Stimulated activated CD8-positive, alpha-beta memory T cell treated with anti-CD3 and anti-CD28 coated beads, Interleukin-12 subunit alpha, Interleukin-12 subunit beta, amount 100 ng/mL, for 4 hours (primary cell): ENCODE data around the gene ZNF462.
"Not testable (repeated sequence)": the region's sequence is repeated elsewhere in the genome, so short reads cannot be mapped to it uniquely, and the experiment has no call there.

Experiments used
- DNase-seq: peaks from one replicate; pipeline ENCODE4 v3.0.0-alpha.2; 2020; ENCODE audit warnings: low read depth

The ZNF462 gene

DNA sequence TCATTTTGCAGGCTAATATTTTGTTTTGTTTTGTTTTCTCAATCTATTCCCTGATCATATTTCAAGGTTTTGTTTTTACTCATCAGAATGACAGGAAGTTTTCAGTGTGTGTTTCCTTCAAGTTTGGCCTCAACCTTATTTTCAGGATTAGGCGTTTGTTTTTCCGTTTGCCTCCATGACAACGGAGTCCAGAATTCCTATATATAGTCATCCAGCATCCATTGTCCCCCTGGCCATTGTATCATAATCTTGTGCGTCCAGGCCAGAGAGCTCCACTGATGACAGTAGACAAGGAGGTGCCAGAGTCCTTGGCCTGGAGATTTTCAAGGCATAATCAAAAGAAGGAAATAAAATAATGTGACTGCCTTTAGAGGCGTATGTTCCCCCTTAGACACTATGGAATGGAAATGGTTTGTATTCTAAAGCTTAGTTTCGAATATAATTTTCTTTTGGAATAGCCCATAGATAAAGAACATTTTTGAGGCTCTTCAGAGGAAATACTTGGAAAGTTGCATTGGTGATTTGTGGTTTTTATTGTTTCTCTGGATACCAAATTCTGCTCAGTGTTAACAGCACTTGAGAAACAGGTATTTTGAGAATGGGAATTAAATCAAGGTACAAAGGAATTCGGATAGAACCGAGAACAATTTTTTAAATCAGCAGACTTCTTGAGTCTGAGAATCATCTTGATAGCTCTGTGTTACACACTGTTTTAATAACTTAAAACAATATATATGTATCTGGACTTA is 99.8 kb downstream of the ZNF462 start:
- no peak for DNase-seq

DNA sequence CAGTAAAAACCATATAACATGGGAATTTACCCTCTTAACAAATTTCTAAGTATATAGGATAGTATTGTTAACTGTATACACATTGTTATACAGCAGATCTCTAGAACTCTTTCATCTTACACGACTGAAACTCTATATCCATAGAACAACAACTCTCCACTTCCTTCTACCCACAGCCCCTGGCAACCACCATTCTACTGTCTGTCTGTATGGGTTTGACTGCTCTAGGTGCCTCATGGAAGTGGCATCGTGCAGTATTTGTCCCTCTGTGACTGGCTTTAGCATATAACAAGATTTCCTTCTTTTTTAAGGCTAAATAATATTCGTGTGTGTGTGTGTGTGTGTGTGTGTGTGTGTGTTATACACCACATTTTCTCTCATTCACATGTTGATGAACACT is 100.7 kb downstream of the ZNF462 start:
- DNase-seq = no peak

DNA sequence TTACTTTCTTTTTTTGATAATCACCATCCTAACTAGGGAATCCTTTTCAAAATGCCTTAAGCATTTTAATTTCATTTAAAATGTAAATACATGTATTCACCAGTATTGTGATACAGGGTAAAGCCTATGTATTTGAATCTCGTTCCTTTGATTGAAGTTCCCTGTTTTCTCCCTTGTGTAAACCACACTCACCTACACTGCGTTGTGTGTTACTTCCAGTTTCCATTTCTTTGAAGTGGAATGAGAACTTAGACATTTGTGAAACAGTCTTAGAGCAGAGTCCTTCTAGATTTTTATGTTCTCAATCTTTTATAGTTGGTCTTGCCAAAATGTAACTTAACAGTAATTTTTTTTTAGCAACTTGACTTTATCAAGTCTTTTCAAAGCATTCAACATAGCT is 101.4 kb downstream of the ZNF462 start:
- DNase-seq = no peak

DNA sequence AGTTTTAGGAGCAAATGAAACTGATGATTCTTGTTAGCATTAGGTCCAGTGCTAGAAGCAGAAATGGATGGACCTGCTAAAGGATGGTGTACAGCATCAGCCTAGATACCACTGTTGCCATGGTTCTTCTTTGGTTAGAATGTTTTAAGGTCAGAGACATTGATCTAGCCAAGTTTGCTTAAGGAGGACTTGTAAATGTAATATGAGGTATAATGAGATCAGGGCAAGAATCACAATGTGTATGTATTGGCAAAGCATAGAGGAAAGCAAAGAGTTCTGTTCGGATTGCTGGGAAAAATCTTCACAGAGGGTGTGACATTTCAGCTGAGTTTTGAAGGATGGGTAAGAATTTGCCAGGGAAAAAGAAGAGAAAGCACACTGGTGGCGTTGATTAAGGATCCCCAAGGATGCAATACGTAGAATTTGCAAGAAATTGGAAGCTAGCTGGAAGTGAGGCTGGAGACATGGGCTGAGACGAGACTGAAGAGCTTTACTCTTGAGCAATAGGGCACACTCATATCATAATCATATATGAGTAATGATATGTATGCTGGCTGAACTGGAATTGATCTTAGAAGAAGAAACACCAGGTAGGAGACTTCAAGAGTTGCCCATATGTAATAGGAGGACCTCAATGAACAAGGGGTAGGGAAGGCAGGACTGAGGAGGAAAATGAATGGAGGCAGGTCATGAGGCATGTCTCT is 102.0 kb downstream of the ZNF462 start:
- DNase-seq = no peak

DNA sequence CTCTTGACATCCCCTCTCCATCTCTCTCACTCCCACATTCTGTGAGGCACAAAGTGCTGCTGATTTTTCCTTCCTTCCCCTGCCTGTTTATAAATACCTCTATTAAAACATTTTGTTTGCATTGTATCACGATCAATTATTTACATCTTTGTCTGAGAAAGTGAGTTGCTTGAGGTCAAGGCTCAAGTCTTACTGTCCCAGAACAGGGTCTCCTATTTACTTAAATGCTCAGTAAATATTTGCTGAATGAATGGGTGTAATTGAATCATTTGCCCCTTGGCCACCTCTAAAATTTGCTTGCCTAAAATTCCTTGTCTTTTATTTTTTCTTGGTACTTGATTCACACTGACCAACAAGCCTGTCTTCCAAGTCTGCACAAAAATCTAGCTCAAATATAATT is 103.5 kb downstream of the ZNF462 start:
- DNase-seq = no peak

DNA sequence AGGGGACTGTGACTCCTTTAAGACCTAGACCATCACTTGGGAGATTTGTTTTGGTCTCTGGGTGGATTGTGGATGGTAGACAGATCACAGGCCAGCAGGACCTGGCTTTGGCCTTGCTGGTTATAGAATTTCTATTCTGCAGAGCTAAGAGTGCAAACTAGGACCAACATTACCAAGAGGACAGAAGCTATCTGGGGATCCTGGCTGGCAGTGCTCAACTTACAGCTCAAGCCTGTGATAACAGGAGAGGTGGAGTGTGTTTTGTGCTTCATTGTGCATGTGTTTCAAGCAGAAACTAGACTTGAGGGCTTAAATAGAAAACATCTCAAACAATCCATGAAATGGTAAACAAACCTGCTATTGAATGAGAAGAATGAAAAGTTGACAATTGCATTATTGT is 106.7 kb downstream of the ZNF462 start:
- DNase-seq = no peak

DNA sequence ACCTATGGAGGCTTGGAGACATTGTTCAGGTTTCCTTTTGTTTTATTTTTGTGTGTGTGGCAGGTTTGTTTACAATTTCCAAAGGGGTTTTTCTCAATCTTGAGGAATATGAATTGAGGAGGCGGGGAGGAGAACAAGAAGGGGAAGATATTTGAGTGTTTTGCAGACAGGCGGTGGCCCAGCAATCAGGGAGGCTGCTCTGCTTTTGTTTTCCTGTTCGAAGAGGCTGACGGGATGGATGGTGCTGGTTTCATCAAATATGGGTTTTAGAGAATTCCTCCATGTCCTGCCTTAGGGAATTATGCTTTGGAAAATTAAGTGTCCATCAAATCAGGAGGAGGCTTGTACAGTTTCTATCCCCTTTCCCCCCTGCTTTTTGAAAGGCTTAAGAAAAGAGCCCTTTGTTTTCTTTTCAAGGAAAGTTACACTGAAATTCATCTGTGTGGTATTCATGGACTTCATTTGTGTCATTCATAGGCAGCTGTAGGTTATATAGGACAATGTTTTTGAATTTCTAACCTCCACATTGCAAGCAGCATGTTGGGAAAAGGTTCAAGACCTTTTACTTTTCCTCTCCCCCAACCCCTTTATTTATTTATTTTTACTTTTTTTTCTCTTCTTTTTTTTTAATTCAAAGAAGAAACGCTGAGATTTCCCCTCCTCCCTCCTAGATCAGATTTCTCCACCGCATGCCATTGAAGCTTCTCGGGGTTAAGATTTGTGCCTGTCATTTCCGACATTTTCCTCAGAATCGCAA is 107.4 kb downstream of the ZNF462 start:
- DNase-seq = no peak

DNA sequence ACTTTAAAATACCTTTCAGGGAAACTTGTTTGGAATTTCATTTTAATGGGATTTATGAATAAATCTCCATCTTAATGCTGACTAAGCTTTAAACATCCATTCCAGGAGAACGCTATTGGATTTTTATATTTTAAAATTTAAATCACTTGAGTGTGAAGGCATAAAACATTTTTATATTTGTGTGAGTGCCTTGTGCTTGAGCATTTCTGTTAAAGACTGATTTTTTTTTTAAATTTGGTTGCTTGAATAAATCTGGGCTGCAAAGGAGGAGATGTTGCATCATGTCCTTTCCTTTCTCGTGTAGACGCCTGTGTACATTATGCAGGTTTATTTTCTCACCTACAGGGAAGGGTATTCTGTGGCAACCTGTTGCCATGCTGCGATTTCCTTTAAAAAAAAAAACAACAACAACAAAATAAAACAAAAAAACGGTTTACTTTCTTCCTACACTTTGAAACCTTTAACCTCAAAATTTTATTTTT is 108.1 kb downstream of the ZNF462 start:
- no peak for DNase-seq

DNA sequence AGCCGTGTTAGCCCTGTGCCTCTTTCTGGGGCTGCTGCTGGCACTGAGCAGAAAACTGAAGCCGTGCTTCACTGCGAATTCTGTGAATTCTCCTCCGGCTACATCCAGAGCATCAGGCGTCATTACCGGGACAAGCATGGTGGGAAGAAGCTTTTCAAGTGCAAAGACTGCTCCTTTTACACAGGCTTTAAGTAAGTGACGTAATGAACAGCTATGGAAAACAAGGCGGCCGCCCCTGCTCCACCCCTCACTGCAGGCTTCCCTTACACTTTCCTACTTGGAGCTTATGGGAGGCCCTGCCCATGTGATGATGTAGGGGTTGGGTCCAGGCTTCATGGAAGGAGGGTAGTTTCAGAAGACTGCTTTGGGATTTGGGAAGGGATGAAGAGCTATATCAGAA is 109.1 kb downstream of the ZNF462 start:
- no peak for DNase-seq

DNA sequence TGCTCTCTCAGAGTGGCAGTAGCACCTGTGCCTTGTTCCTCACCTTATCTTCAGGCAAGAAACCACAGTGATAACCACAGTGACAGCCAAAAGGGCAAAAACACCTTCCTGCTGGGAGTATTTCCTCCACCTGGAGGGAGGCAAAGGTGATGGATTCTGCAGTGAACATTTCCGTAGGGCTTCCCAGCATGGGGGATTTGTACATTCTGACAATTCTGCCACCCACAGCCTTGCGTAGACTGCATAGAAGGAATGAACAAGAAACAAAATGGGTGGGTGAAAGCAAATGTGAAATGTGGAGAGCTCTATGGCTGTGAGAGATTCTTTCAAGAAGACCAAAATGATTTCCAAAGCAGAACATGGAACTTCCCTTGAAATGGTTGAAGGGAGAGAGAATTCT is 111.4 kb downstream of the ZNF462 start:
- no peak for DNase-seq

DNA sequence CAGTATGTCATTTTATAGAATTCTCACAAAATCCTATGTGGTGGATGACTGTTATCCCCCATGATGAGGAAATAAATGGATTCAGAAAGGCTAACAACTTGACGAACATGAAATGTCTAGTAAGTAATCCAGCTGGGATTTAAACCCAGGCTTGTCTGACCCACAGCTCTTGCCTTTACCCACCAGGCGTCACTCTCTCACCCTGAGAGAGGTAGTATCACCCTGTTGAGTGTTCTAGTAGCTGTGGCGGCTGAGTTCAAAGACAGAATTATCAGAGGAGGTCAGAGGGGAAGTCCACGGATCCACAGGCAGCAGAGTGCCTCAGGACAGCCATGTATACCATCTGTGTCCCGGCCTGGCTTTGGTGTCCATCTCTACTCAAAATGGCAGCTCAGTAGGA is 113.8 kb downstream of the ZNF462 start:
- DNase-seq = no peak

DNA sequence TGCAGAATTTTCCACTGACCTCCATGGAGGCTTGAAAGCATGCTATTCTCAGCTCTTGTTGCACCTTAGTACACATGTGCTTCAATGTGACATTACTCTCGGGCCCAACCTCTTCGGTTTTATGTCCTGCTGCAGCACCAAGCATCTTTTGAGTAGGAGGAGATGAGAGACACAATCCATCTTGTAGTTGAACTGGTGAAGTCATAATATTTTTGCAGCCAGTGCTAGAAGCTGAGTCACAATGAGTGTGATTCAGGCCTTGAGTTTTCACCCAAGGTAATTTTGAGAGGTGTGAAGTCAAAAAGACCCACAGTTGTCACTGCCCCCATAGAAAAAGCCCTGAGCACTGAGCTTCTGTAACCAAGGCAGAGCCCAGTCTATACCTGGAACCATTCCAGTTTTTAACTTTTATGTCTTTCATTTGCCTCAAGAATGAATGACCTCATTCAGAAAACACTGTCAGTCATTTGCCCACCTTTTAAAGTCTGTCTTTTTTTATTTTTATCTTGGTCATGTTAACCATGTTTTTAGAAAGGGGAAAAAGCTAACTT is 117.7 kb downstream of the ZNF462 start:
- DNase-seq = no peak

DNA sequence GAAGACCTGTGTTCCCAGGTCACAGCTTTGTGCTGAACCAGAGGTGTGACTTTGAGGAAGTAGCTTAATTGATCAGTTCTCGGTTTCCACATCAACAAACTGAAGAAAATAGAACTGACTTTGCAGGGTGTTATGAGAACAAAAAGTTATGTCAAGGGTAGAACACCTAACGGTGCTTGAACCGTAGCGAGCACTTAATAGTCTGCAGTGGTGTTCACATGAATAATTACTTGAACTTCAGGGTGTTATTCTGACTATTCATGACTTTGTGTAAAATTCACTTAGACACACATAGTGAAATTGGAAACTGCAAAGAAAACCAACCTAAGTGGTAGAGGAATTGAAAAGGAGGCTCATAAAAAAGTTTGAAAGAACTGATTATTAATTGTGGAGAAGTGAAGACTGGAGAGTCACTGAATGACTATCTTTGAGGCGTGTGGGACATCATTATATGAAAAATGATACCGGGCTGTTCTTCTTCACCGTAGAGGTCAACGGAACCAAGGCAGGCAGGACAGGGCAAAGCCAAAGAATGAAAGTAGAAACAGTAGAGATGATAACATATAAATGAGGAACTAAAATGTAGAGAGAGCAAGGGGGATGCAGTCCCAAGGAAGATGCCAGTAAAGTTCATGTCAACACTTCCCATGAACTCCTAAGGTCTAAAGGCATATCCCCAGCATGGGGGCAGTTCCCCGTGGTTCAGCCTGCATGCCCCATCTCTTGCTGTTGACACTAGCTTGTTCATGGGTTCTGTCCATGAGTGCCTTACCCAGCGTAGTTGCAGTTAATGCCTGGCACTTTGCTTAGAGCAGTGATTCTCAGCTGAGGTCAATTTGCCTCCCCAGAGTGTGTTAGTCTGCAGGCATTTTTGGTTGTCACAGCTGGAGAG is 118.7 kb downstream of the ZNF462 start:
- DNase-seq = no peak

DNA sequence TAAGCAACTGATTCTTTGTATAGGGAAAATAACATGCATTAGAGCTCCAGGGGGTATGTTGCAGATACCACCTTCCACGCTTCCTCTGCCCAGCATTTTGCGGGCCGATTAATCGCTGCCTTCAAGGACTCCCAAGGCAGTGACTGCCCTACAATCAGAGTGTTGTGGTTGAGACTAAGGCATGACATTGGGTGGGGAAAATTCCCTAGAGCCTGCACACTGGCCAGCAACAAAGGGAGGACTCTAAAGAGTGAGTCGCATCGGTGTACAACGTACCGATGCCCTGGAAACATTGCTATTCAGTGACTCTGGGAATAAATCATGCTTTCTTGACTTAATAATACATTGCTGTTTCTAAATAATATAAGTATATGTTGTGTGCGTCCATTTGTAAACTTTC is 119.7 kb downstream of the ZNF462 start:
- DNase-seq = no peak

DNA sequence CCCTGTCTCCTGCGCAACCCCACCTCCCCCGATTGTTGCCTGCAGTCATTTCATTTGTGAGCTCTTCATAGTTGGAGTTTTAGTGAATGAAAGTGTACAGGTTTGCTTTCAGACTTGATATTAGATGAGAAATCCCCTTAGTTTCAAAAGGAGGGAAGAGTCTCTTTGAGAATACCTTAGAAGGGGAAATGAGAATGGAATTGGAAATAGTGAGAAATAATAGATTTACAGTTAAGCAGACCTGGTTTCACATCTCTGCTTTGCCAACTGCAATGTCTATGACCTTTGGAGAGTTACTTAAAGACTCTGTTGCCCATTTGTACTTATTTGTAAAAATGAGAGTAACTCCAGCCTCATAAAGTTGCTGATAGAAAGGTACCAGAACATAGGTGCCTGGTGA is 120.4 kb downstream of the ZNF462 start:
- no peak for DNase-seq

DNA sequence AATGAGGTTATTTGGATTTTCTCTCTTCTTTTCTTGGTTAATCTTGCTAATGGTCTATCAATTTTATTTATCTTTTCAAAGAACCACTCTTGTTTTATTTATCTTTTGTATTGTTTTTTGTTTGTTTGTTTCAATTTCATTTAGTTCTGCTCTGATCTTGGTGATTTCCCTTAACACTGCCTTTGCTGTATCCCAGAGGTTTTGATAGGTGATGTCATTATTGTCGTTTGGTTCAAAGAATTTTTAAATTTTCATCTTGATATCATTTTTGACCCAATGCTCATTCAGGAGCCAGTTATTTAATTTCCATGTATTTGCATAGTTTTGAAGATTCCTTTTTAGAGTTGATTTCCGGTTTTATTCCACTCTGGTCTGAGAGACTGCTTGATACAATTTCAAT is 126.9 kb downstream of the ZNF462 start:
- DNase-seq = not testable (repeated sequence)

DNA sequence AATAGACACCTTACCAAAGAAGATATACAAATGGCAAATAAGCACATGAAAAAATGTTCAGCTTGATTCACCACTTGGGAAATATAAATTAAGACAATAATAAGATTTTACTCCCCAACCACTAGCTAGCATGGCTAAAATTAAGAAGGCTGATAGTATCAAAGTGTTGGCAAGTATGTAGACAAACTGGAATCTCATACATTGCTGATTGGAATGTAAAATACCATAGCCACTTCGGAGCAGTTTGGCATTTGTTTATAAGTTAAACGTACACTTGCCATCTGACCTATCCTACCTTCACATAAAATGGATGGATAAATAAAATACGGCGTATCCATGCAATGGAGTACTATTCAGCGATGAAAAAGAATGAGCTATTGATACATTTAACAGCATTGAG is 129.2 kb downstream of the ZNF462 start:
- no peak for DNase-seq

DNA sequence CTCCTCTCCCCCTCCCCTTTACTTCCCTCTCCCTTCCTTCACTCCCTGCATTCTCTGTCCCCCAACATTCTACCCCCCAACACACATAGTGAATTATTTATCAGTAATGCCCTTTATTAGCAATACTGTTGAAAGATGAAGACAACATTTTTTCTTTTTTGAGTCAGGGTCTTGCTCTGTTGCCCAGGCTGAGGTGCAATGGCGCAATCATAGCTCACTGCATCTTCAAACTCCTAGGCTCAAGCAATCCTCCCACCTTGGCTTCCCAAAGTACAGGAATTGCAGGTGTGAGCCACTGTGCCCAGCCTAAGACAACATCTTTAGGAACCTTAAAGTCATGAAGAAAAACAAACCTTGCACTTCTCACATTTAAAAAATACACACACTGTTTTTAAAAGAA is 130.6 kb downstream of the ZNF462 start:
- DNase-seq = no peak

DNA sequence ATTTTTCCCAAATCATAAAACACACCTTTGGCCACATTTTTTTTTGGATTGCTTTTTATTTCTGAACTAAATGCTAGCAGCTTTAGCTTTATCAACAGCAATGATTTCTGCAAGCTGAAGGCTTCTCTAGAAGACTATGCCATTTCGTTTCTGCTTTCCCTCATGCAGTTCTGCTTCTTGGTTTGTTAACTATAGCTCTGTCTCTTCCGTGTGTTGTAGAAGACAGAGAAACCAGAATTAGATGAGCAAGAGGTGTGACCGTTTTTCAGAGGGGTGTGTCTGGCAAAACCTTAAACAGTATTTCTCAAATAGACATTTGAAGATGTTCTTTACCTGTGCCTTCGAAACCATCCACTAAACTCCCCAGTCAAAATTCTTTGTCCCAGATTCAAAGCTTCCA is 131.5 kb downstream of the ZNF462 start:
- no peak for DNase-seq

DNA sequence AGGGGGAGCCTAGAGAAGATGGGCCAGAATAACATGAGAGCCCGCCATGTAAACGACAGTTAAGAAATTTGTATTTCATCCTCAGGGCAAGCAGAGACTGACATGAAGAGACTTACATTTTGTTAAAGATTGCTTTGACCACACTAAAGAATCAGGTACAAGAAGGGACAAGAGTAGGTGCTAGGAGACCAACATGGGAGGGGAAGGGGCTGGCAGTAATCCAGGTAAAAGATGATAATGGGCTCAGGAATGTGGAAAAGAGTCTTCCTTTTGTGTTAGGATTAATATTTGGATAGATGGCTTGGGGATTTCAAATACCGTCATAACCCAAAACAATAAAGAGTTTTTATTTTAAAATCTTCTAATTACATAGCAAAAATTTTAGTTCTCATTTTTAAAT is 137.3 kb downstream of the ZNF462 start:
- DNase-seq = no peak

DNA sequence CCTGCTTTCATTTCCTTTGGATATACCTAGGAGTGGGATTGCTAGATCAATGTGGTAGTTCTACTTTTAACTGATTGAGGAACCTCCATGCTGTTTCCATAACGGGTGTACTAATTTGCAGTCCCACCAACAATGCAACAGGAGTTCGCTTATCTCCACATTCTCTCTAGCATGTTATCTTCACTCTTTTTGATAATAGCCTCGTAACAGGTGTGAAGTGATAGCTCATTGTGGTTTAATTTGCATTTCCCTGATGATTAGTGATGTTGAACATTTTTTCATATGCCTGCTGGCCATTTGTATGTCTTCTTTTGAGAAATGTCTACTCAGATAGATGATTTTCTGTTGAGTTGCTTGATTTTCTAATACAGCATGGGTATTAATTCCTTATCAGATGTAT is 142.2 kb downstream of the ZNF462 start:
- no peak for DNase-seq

DNA sequence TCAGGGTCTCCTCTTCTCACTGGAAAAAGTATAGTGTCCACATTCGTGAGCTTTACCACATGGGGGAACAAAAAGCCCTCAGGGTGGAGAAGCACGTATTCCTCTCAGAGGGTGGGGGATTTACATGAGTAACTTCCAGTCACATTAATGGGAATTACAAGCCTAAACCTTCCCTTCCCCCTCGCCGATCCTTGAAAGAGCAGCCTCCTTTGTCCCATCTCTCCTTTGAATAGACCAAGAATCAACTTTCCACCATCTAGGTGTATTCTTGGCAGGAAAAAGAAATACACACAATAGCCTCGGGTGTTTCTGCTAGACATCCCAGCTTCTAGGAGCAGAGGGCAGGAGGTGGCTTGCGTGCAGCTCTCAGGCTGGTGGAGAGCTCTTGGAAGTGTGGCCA is 144.4 kb downstream of the ZNF462 start:
- DNase-seq = no peak
